Measurements from ENCODE around the gene ASTN2.

Gene ASTN2

GRCh38 chr9:117355542-117355941, 59.3 kb downstream of the ASTN2 start:
- DNase-seq, result no peak

- DNase-seq, result no peak
Observed at GRCh38 chr9:117354997-117355396, 59.9 kb downstream of the ASTN2 start.

GRCh38 chr9:117354244-117354847, 60.5 kb downstream of the ASTN2 start:
- no peak for DNase-seq

- DNase-seq, result no peak
Observed at GRCh38 chr9:117344892-117345660, 69.8 kb downstream of the ASTN2 start.

- no peak for DNase-seq
Observed at GRCh38 chr9:117343427-117343826, 71.4 kb downstream of the ASTN2 start.

GRCh38 chr9:117341151-117341550, 73.7 kb downstream of the ASTN2 start:
- DNase-seq, result no peak

GRCh38 chr9:117340422-117340821, 74.4 kb downstream of the ASTN2 start:
- DNase-seq, result no peak

GRCh38 chr9:117335837-117336433, 78.9 kb downstream of the ASTN2 start:
- no peak for DNase-seq

- no peak for DNase-seq
Observed at GRCh38 chr9:117334101-117334500, 80.8 kb downstream of the ASTN2 start.

GRCh38 chr9:117325831-117326230, 89.0 kb downstream of the ASTN2 start:
- DNase-seq, result no peak

GRCh38 chr9:117325110-117325731, 89.6 kb downstream of the ASTN2 start:
- DNase-seq, result no peak

- no peak for DNase-seq
Observed at GRCh38 chr9:117323390-117323789, 91.5 kb downstream of the ASTN2 start.

GRCh38 chr9:117317192-117317591, 97.7 kb downstream of the ASTN2 start:
- no peak for DNase-seq

GRCh38 chr9:117315236-117315635, 99.6 kb downstream of the ASTN2 start:
- no peak for DNase-seq

GRCh38 chr9:117313989-117314388, 100.9 kb downstream of the ASTN2 start:
- DNase-seq, result no peak

- DNase-seq, result no peak
Observed at GRCh38 chr9:117307701-117308100, 107.2 kb downstream of the ASTN2 start.

- DNase-seq, result no peak
Observed at GRCh38 chr9:117306032-117306431, 108.8 kb downstream of the ASTN2 start.

GRCh38 chr9:117305454-117305853, 109.4 kb downstream of the ASTN2 start:
- no peak for DNase-seq

- no peak for DNase-seq
Observed at GRCh38 chr9:117304549-117304948, 110.3 kb downstream of the ASTN2 start.

GRCh38 chr9:117303643-117304230, 111.1 kb downstream of the ASTN2 start:
- DNase-seq, result no peak

GRCh38 chr9:117302487-117302886, 112.4 kb downstream of the ASTN2 start:
- DNase-seq, result no peak

- no peak for DNase-seq
Observed at GRCh38 chr9:117300371-117301110, 114.3 kb downstream of the ASTN2 start.

- no peak for DNase-seq
Observed at GRCh38 chr9:117296453-117296852, 118.4 kb downstream of the ASTN2 start.
